ENCODE measurements around the gene QSOX1.

The QSOX1 gene

DNA sequence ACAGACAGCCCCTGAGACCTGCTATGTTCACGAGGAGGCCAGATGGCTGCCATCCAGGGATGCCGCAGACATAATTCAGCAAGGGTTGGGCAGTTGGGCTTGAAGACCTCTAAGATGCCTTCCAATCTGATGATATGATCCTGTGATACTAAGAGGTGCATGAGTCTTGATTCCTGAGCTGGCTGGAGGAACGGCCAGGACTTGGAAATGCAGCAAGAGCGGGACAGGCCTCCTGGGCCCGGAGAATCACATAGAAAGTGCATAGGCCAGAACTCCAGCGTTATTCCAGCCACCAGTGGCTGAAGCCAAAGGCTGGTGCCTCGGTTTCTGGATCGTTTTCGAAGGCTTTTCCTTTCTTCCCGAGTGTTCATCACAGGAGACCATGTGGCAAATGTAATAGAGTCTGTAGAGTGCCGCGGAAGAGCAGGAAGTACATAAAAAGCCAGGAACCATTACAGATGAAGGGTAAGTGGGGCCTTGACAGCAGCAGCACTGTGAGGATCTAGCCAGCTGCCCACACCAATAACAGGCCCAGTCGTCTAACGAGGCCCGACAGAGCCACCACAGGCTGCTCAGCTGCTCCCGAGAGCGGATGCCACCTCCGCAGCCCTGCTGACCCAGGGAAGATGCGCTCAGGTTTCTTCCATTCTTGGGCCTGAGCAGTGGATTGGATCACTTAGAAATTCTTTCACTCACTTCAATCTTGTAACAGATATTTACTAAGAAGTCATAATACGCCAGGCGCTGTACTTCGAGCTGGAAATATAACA, 61.4 kb downstream of the QSOX1 start:
- DNase-seq: no peak

DNA sequence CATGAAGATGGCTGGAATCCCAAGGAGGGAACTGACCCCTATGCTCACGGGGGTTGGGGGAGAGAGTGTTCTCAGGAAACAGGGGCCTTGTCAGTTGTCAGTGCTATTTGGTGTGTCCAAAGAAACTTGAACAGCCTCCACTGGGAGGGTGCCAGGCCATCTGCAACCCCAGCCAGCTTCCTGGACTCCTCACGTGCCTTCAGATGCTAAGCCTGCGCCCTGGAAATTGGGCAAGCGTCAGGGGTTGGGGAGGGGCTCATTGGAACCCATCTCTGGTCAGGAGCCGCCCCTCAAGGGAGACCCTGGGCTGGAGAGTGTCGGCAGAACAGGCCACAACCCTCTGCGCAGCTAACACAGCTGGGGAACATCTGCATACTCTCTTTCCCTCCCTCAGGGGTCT, 62.3 kb downstream of the QSOX1 start:
- DNase-seq: no peak

DNA sequence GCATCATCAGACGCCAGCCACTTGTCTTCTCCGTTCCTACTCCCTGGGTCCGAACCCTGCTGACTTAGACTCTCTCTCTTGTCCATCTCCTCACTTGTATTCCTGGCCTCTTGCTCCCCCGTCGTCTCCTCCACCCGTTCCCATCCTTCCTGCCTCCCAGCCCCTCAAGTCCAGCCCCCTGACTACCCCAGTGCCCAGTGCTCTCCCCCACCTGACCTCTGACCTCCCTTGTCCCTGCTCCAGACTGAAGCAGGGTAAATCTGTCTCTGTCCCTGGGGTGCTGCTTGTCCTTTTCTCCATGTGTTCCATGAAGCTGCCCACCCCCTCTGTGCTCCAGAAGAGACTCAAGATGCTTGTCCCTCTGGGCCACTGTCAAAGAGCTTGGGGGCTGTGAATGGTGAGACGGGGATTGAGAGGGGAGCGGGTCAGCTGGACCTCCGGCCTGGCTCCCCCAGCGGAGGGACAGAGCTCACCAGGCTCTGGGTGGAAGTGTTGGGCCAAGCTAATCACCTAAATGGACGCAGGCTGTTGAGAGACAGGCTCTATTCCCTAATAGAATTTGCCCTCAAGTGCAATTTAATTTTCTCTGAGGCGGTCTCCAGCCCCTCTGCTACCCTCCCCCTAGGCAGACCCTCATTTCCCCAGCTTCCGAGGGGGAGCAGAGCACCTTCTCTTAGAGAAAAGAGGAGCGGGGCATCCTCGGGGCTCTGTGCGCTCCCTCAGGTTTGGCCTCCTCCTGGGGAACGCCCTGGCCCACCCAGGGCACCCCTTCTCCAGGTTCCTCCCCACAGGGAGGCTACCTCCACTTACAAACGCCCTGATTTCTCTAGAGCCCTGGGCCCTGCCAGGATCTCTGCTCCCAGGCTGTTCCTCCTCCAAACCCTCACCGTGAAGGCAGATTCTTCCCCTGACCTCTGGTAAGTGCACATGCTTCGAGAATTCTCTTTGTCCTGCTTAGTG, 64.4 kb downstream of the QSOX1 start:
- DNase-seq: no peak

DNA sequence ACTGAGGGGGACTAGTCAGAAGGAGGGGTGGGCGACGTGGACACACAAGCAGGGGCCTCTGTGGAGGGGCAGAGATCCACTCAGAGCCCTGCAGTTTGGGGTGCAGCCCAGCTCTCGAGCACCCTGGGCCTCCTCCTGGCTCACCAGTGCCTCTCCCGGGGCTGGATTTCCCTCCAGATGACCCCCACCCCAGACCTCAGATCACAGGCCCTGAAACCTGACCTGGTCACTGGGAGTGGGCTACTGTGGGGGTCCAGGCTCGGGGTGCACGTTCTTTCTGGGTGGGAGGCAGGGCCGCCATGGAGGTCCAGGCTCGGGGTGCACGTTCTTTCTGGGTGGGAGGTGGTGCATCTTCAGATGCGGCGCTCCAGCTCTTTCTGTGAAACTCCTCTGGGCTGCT, 65.1 kb downstream of the QSOX1 start:
- DNase-seq: no peak

DNA sequence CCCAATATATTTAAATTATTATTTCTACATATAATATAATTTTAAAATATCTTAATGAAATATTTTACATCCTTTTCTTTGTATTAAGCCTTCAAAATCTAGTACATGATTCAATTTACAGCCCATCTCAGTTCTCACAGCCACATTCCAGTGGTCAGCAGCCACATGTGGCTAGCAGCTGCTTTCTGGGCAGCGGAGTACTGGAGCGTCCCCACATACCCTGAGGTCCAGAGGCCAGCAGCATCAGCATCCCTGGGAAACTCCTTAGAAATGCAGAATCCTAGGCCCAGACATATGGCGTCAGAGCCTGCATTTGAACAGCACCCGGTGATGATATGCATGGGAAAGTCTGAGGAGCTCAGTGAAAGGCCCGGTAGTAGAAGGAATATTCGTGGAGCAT, 66.8 kb downstream of the QSOX1 start:
- no peak for DNase-seq

DNA sequence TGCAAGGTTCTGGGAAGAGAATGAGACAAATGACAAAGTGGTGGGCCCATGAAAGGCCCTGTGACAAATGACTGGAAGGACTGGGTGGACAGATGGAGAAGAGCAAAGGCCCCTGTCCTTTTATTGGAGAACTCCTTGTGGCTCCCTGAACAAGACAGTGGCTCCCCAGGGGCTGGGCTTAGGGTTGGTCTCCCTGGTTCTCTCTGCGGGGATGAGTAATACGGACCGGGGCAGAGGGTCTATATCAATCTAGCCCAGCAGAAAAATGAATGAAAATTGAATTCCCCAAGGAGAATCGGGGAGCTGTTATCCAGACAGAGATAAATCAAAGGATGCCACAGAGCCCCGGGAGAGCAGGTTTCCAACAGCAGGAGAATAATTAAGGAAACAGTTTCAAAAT, 70.2 kb downstream of the QSOX1 start:
- no peak for DNase-seq

DNA sequence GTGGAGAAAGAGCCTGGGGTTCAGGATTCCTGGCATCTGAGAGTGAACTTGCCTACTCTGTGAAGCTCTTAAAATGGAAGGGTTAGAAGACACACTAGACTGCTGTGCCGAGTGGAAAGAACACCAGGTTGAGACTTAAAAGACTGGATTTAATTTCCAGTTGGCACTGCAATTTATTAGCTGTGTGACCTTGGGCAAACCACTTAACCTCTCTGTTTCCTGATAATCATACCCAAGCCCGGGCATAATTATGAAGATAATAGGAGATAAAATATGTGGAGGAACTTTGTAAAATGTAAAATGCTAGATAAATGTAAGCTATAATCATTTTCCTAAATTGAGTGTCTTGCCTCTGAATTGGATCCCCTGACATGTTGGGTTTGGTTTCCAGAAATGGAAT, 70.7 kb downstream of the QSOX1 start:
- DNase-seq: no peak

DNA sequence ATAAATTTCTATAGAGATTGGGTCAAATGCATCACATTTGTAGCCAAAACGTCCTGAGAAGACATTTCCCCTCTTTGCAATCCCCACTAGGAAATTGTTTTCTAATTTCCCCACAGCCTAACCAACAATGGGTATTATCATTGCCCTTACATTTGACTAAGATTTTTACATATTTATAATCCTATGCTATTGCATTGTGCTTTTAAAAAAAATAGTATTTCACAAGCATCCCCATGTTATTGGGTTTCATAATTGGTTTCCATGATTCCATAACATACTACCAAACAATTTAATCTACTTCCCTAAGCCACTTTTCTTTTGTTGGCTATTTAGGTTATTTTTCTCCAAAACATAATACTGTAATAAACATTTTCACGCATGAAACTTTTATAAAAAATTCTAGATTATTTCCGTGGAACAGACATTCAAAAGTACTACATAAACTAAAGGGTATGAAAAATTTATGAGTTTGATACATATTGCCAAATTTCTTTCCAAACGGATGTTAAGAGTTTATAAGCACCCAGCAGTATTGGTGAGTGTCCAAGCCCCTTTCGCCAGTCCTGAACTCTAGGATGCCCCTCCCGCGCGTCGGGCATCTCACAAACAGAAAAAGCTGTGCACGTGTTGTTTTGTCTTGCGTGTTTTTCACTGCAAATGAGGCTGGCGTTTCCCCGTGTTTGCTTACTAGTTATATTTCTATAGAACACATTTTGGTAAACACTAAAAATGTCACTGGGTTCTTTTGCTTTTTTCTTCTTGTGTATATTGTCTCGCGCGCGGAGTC, 73.4 kb downstream of the QSOX1 start:
- DNase-seq: no peak

DNA sequence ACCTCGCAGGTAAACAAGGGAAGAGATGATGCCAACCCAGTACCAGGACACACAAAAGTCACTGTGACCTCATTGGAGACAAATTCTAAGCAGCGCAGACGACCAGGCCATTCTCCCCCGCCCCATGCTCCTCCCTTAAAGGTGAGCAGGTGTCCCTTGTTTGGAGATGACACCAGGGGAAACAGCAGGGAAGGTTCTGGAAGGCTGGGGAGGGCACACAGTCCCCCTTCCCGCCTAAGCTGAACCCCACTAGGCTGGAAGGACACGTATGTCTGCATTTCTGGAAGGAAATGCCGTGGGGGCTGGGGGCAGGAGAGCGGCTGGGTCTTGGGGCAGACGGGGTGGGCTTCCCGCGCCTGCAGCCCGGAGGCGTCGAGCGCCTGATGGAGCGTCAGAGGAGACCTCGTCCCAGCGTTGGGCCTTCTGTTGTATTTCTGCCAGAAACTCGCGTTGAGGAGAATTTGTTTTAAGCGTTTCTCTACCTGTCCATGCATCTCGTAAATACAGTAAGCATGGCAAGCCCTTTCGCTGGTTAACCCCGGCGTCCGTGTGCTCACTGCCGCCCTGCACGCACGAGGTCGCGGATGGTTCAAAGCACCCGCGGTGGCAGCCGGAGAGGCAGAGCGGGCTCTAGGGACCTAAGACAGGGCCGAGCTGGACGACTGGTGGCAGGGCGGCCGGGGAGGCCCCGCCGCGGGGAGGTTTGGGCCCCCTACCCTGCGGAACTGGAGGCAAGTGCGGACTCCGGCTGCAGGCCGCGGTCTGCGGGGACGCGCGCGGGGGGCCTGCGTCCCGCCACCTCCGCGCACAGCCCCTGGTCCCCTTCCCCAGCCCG, 74.2 kb downstream of the QSOX1 start:
- DNase-seq: no peak

DNA sequence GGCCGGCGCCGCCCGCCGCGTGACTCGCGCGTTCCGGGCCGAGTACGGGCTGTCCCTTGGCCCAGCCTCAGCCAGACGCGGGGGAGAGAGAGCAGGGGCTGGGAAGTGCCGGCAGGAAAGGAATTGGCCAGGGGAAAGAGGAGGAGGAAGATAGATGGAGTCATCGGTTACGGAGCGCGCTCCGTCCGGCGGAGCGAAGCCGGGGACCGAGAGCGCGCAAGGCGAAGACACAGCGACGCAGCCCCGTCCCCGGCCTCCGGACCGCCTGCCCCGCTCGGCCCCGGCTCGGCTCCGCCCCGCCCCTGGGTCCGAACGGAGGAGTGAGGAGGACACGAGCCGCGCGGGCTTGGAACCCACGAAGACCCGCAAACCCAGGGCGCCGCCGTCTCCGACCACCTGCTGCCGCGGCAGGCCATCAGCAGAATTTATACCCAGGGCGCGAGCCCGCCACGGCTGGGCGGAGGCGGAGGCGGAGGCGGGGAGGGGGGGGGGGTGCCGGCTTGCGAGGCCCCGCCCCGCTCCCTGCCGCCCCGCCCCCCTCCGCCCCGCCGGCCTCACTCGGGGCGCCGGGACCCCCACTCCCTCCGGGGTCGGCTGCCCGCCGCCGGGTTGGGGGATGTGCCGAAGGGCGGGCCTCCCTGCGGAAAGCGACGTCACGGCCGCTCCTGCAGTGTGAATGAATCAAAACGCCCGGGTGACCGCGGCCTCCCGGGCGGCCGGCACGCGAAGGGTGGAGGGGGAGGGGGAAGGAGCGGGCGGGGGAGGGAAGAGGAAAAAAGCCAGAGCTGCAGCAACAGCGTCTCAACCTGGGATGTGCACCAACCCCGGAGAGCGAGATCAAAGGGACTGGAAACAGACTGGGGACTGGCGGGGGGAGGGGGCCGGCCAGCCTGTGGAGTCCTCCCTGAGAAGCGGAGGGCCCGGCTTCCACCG, 75.1 kb downstream of the QSOX1 start, which contains the start of gene LHX4:
TSS of gene LHX4 (plus strand) at position 782 of the 933 bp plus-strand sequence. CDS start 266 bp downstream, outside the sequence.
- no peak for DNase-seq

DNA sequence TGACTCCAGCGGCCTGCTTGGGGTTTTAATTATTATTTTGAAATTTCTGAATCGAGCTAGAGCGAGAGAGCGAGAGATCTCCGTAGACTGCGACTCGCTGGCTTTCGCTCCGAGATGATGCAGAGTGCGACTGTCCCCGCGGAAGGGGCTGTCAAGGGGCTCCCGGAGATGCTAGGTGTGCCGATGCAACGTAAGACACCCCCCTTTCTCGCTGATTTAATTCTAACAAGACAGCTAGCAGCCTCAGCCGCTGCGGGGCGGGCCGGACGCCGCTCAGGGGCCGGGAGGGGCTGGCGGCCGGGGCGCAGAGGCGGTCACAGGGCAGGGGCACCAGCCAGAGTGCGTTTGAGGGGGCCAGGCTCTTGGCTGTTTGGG, 75.7 kb downstream of the QSOX1 start:
- DNase-seq: no peak

DNA sequence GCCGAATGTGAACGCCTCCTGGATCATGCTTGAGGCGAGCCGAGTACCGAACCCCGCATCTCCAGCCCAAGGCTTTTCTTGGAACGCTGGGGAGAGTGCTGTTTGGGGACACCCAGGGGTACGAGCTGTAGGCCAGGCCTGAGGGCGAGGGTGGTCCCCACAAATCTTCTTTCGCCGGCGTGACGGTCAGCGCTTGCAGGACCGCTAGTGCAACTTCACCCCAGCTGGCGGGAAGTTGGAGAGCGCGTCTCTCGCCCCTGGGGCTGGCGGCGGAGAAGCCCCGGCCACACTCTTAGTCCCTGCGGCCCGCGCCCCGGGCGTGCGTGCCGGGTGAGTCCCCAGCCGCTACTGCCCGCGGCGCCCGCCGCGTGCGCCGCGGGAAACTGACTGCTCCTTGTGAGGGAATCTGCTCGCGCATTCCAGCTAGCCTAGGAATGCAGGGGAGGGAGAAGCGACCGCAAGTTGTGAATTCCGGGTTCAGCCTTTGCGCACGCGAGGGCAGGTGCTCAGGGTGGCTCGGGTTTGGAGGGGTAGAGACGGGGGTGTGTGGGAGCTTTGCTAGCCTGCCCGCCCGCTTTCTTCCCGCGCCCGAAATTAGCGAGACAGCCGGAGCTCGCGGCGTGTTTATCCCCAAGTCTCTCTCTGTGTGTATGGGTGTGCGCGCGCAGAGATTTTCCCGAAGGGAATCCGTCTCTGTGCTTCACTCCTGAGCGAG, 76.3 kb downstream of the QSOX1 start:
- DNase-seq: no peak

DNA sequence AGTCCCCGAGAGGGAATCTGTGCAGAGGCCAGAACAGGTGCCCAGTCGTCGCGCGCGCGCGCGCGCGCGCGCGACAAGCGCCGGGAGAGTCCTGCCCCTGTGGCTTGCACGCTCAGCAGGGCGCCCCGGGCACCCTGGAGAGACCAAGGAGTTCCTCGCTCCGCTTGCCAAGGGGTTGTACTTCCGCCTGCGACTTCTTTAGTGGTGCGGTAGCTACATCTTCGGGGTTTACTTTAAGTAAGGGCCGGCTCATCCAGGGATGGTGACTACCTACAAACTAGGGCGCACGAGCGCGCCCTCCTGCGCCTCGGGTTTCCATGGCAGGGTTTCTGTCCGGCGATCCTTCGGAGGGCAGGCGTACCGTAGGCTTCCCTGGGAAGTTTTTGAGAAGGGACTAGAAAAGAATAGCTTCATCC, 76.8 kb downstream of the QSOX1 start:
- no peak for DNase-seq

DNA sequence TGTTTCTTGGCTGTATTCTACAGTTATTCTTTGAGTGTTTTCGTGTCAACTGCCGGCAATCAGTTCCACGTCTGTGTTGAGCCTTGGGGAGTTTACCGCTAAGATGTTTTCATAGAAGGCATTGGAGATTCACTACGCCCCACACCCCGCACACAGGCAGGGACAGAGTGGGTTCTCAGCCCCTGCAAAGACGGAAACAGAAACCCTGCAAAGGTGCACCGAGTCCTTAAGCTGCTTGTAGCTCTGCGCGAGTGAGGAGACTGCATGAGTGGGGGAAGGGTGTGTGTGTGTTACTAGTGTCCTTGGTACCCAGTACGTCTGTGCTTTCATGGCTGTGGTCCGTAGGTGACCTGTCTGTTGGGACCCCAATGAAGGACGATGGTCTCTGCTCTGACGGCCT, 77.3 kb downstream of the QSOX1 start:
- no peak for DNase-seq

DNA sequence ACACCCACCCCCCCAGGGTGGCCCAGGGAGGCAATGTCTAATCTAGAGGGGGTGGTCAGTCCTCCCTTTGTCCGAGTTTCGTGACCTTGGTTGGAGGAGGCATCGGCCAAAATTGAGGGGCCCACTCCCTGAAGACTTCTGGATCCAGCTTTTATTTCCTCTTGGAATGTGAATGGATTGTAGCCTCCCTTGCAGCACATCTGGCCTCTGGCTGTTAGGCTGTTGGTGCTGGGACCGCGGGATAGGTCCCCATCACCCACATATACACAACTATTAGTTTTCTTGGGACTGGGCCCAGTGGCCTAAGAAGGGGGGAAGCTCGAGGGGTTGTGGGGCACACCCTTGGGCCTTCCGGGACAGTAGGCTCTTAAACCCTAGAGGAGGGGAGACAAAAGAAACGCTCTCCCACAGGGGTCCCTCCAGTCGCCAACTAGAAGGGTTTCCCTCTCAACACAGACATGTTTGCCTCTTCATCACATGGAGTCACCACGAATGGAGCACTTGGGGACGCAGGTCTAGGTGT, 77.9 kb downstream of the QSOX1 start:
- no peak for DNase-seq

DNA sequence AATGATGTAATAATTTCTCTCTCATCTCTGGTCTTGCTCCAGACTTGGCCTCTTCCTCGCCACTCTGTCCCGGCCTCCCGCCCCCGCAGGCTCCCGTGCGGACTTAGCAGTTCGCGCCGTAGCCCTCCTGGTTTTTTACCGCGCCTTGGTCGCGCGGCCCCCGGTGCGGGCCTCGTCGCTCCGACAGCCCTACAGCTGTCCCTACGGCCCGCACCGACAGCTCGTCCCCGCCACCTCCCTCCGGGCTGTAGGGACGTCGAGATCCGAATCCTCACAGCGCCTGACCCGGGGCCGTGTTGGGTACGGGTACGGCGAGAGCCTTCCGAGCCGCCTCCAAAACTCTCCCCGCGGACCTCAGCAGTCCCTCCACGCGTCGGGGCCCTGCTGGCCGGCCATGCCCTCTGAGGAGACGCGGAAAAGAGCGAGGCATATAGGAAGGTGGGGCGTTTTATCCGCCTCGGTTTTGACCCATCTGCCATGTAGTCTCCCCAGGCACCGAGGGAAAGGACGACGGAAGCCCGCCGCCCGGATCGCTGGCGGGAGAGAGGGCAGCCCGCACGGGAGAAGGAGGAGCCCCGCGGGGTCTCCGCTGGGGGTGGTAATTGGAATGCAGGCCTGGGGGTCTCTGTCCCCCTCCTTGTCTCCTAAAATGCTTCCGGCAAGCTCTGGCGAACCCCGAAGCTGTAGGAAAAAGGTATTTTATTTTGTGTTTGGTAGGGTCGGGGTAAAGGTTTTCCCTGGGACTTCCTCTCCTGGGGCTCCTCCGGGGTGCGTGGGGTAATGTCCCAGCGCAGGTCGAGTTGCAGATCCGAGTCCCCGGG, 78.7 kb downstream of the QSOX1 start:
- DNase-seq: no peak

DNA sequence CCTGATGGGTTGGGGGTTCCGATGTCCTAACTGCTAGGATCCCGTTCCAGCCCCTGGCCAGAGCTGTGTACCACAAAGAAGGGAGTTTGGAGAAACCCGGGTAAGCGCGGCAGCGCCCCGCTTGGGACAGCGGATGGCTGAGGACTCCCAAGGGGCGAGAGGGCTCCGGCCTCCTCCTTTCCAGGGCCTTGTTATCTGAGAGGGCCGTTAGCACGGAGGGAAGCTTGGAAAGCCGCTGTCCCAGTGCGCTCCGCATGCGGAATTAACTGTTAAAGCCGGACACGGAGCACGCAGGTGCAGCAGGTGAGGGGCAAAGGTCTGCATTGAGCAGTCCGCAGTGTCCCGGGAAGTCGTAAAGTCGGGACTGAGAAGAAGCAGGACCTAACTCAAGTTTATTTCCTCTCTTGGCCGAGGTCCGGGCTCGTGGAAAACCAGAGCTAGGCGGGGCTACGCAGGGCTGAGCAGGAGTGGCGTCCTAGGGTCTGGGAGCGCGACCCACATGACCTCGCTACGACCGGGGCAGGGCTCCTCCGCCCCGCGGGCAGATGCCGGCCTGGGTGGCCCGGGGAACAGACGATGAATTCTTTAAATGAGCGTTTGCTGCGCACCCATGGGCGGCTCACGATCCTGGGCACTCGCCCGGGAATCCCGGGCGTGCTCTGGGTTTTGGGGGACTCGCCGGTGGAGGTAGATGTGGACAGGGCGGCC, 79.9 kb downstream of the QSOX1 start:
- DNase-seq: no peak

DNA sequence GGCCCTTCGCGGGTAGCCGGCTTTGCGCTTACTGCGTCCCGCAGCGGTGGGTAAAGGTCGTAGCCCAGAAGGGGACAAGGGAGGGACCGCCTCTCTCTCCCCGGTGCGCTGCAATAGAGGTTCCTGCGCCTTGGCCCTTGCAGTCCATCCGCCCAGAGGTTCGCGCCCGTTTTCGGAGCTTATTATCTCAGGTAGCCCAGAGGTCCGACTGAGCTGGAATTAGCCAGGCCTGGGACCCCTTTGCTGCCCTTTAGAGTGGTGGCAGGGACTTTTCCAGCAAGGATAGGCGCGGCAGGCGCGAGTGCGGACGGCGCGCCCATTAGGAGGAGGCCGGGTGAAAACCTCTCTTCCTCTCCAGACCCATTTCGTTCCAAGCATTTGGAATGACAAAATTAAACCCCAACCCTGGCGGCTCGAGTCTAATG, 80.4 kb downstream of the QSOX1 start:
- DNase-seq: no peak
